SU-DHL-6 (cell line): ENCODE results near the gene CD34.

Source experiments
- H2AFZ ChIP-seq: fragments of 200-600 bp; sonication (generic); 2 replicates; pipeline ENCODE4 v1.6.1; 2014; ENCODE audit warnings: low read depth, mild to moderate bottlenecking, moderate library complexity, mixed read lengths, antibody characterized with exemption, low read length; ENCODE audit not compliant: severe bottlenecking
- H3F3A ChIP-seq: fragments of 200-600 bp; shearing (Covaris generic); 2 replicates; pipeline ENCODE4 v1.6.0; 2016; ENCODE audit warnings: antibody characterized with exemption, mild to moderate bottlenecking; ENCODE audit not compliant: insufficient read depth
- H3K27ac ChIP-seq: fragments of 200-600 bp; sonication (generic); 2 replicates; pipeline ENCODE4 v1.5.1; 2016; ENCODE audit warnings: low read depth, mild to moderate bottlenecking, low read length, moderate library complexity, mixed read lengths
- H3K27me3 ChIP-seq: fragments of 200-600 bp; sonication (generic), shearing (Covaris generic); 2 replicates; pipeline ENCODE4 v1.6.0; 2014; ENCODE audit warnings: mild to moderate bottlenecking, low read length
- H3K36me3 ChIP-seq: fragments of 200-600 bp; sonication (generic); 2 replicates; pipeline ENCODE4 v1.6.1; 2014; ENCODE audit warnings: mild to moderate bottlenecking, low read length, mixed read lengths
- H3K4me2 ChIP-seq: fragments of 300-600, 200-600 bp; shearing (Covaris generic), sonication (generic); 2 replicates; pipeline ENCODE4 v1.6.0; 2014; ENCODE audit warnings: low read length, low read depth, mild to moderate bottlenecking; ENCODE audit not compliant: poor library complexity, severe bottlenecking
- H3K4me3 ChIP-seq: fragments of 200-600 bp; sonication (generic); 2 replicates; pipeline ENCODE4 v1.5.1; 2014; ENCODE audit warnings: antibody characterized with exemption, low read length, mild to moderate bottlenecking, mixed read lengths; ENCODE audit not compliant: insufficient read depth, poor library complexity, severe bottlenecking
- H3K79me2 ChIP-seq: fragments of 200-600 bp; sonication (generic); 2 replicates; pipeline ENCODE4 v1.6.1; 2014; ENCODE audit warnings: mild to moderate bottlenecking, low read length, moderate library complexity; ENCODE audit not compliant: insufficient read depth
- H3K9ac ChIP-seq: fragments of 200-600 bp; sonication (generic); 2 replicates; pipeline ENCODE4 v1.7.0; 2014; ENCODE audit warnings: mild to moderate bottlenecking, low read length
- H3K9me2 ChIP-seq: fragments of 200-600 bp; sonication (generic); replicated peaks from 2 replicates; pipeline ENCODE4 v1.6.1; 2014; ENCODE audit warnings: low read length; ENCODE audit not compliant: insufficient read depth
- H3K9me3 ChIP-seq: fragments of 200-600 bp; sonication (generic); 2 replicates; pipeline ENCODE4 v1.6.1; 2014; ENCODE audit warnings: low read length, mixed read lengths; ENCODE audit not compliant: insufficient read depth
- H4K20me1 ChIP-seq: fragments of 200-600 bp; sonication (generic); 2 replicates; pipeline ENCODE4 v1.6.1; 2014; ENCODE audit warnings: low read depth, mild to moderate bottlenecking, antibody characterized with exemption, low read length, moderate library complexity, mixed read lengths
- EZH2phosphoT487 ChIP-seq: fragments of 200-600 bp; sonication (generic), shearing (Covaris generic); conservative IDR thresholded peaks from 2 replicates; pipeline ENCODE4 v1.6.1; 2018; ENCODE audit warnings: mild to moderate bottlenecking, antibody characterized with exemption, low read length, moderate library complexity, mixed read lengths
- TF ChIP-seq, protein P1 (sequence below): fragments of 200-600 bp; sonication (generic); IDR thresholded peaks from one replicate; pipeline ENCODE4 v1.5.1; 2017; ENCODE audit warnings: antibody characterized with exemption, mild to moderate bottlenecking, low read length, moderate library complexity; ENCODE audit not compliant: insufficient read depth, poor library complexity, severe bottlenecking

CD34 gene

DNA sequence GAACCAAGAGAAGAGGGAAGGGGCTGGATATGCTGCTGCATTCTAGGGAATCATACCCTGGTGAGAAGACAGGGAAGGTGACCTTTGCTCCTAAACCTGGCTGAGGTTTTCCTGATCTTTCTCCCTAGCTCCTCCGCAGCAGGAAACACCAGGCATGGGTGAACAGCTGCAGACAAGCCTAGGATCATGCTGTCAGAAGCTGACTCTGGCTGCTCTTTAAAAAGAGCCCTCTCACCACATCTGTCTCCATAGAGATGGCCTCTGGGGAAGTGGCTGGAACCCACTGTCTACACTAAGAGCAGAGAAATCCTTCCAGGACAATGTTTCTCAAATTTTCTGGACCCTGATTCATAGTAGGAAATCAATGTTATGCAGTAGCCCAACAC lies 57.6 kb downstream of the CD34 start:
- TF ChIP-seq, protein P1, sequence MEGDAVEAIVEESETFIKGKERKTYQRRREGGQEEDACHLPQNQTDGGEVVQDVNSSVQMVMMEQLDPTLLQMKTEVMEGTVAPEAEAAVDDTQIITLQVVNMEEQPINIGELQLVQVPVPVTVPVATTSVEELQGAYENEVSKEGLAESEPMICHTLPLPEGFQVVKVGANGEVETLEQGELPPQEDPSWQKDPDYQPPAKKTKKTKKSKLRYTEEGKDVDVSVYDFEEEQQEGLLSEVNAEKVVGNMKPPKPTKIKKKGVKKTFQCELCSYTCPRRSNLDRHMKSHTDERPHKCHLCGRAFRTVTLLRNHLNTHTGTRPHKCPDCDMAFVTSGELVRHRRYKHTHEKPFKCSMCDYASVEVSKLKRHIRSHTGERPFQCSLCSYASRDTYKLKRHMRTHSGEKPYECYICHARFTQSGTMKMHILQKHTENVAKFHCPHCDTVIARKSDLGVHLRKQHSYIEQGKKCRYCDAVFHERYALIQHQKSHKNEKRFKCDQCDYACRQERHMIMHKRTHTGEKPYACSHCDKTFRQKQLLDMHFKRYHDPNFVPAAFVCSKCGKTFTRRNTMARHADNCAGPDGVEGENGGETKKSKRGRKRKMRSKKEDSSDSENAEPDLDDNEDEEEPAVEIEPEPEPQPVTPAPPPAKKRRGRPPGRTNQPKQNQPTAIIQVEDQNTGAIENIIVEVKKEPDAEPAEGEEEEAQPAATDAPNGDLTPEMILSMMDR: no peak
- TF ChIP-seq EZH2phosphoT487: no peak
- H3K9me3 ChIP-seq: no peaks in the 10 kb centered on the region
- no peaks in the 10 kb centered on the region for H4K20me1 ChIP-seq
- no peaks in the 10 kb centered on the region for H3K9me2 ChIP-seq
- no peaks in the 10 kb centered on the region for H3K36me3 ChIP-seq
- H3K4me3 ChIP-seq: no peak overlapping the region
- no peak overlapping the region for H2AFZ ChIP-seq
- H3K27ac ChIP-seq: no peak overlapping the region
- H3K4me2 ChIP-seq: no peak overlapping the region
- no peaks in the 10 kb centered on the region for H3K79me2 ChIP-seq
- H3K9ac ChIP-seq: no peak overlapping the region
- no peaks in the 10 kb centered on the region for H3K27me3 ChIP-seq
- no peaks in the 10 kb centered on the region for H3F3A ChIP-seq

DNA sequence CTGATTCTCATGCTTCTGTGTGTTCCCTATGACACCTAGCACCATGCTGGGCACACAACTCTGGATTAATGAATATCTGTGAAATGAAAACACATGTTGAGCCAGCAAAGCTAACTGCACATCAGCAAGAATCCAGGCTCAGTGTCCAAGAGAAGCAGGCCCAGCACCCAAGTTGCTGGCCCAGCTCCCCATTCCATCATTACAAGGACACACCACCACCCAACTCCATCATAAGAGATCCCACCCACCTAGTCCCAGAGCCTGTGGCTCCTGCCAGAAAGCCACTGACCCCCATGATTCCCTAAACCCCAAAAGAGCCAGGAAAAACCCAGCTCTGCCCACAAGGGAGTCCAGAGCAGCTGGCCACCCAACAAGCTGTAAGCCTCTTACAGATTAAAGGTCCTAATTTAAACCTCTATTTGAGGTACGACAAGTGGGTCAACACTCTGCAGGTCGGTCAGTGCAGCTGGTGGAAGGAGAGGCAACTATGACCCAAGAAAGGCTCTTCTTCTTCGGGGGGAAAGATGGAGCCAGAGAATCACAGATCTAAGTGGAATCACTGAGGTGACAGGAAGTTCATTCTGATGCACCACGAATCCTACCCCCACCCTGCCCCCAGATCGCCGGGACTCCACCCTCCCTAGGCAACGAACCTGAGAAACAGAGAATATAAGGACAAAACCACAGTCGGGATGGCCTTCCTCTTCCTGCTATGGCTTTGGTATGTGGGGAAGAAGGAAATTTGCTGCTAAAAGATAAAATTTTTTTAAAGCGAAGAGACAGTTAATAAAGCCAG lies 58.2 kb downstream of the CD34 start:
- no peak overlapping the region for H3K4me2 ChIP-seq
- no peak overlapping the region for H3K9ac ChIP-seq
- no peak overlapping the region for H3K4me3 ChIP-seq
- H3K9me3 ChIP-seq: no peaks in the 10 kb centered on the region
- H3K9me2 ChIP-seq: no peaks in the 10 kb centered on the region
- H3K79me2 ChIP-seq: no peaks in the 10 kb centered on the region
- no peak for TF ChIP-seq EZH2phosphoT487
- TF ChIP-seq, protein P1: no peak
- H3K27me3 ChIP-seq: no peaks in the 10 kb centered on the region
- no peaks in the 10 kb centered on the region for H3K36me3 ChIP-seq
- no peaks in the 10 kb centered on the region for H3F3A ChIP-seq
- no peak overlapping the region for H2AFZ ChIP-seq
- H3K27ac ChIP-seq: no peak overlapping the region
- no peaks in the 10 kb centered on the region for H4K20me1 ChIP-seq

DNA sequence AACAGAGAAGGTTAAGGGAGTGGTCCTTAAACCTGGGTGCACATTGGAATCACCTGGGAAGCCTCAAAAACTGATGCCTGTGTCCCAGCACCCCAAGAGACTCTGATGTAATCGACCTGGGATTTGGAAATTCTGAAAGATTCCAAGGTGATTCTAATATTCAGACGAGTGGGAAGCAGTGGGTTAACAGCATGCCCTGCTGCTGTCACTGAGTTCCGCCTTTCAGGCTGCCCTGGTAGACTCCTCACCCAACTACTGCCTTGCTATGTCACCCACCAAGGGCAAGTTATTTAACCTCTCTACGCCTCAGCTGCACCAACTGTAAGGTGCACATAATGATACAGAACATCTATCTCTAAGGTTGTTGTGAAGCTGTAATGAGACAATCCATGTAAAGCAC lies 59.2 kb downstream of the CD34 start:
- no peak overlapping the region for H2AFZ ChIP-seq
- no peak overlapping the region for H3K9ac ChIP-seq
- H3K4me3 ChIP-seq: no peak overlapping the region
- no peaks in the 10 kb centered on the region for H3K9me2 ChIP-seq
- no peaks in the 10 kb centered on the region for H3K9me3 ChIP-seq
- no peaks in the 10 kb centered on the region for H4K20me1 ChIP-seq
- TF ChIP-seq, protein P1: no peak
- no peak for TF ChIP-seq EZH2phosphoT487
- no peaks in the 10 kb centered on the region for H3K27me3 ChIP-seq
- no peak overlapping the region for H3K27ac ChIP-seq
- H3F3A ChIP-seq: no peaks in the 10 kb centered on the region
- no peak overlapping the region for H3K4me2 ChIP-seq
- no peaks in the 10 kb centered on the region for H3K36me3 ChIP-seq
- no peaks in the 10 kb centered on the region for H3K79me2 ChIP-seq
